ENCODE data around the gene MAML3. TPM values are rescaled to one million over a fixed set of nuclear protein-coding genes. Genes with fewer than 3 reads are reported as not detected.

MAML3 gene
- total RNA-seq, 1 donor from 2014 or later, result 8.1 TPM

GRCh38 chr4:140115140-140115539 is 38.8 kb downstream of the MAML3 start:
- H3K4me1 Mint-ChIP-seq (ENCODE audit: low read depth, unreplicated experiment), result peaks cover 21% of the 10 kb centered on the region
- no peak overlapping the region for H3K4me3 Mint-ChIP-seq (ENCODE audit: unreplicated experiment)
- TF ChIP-seq CTCF (IDR thresholded peaks at IDR 0.05; ENCODE audit: insufficient read depth, low read depth, low read length) (no peak), EZH2 (IDR thresholded peaks at IDR 0.05; ENCODE audit: insufficient read depth, low read length) (no peak)
- peaks cover 3% of the 10 kb centered on the region for H3K36me3 Mint-ChIP-seq (ENCODE audit: low read depth, unreplicated experiment)
- H3K9me3 ChIP-seq (ENCODE audit: insufficient read depth, low read depth, low read length), result no peaks in the 10 kb centered on the region
- H3K9ac ChIP-seq (ENCODE audit: low read length), result no peak overlapping the region
- H3K9me3 Mint-ChIP-seq (ENCODE audit: unreplicated experiment), result no peaks in the 10 kb centered on the region
- H3K4me3 ChIP-seq (ENCODE audit: insufficient read depth, low read depth, low read length), result no peak overlapping the region
- DNase-seq (ENCODE audit: low read depth) (no peak), FAIRE-seq (no peak)
- H4K20me1 ChIP-seq (ENCODE audit: insufficient read depth, low read length), result no peaks in the 10 kb centered on the region
- no peak overlapping the region for H3K27ac Mint-ChIP-seq (ENCODE audit: unreplicated experiment)
- H3K4me1 ChIP-seq (ENCODE audit: insufficient read depth, low read length), result peaks cover 7% of the 10 kb centered on the region
- H2AFZ ChIP-seq (ENCODE audit: low read depth, low read length), result no peak overlapping the region
- no peaks in the 10 kb centered on the region for H3K27me3 Mint-ChIP-seq (ENCODE audit: low read depth, unreplicated experiment)
- no peak overlapping the region for H3K4me2 ChIP-seq (ENCODE audit: low read length)
- no peaks in the 10 kb centered on the region for H3K79me2 ChIP-seq (ENCODE audit: insufficient read depth, low read length)
- no peaks in the 10 kb centered on the region for H3K36me3 ChIP-seq (ENCODE audit: insufficient read depth, low read length)
- no peak overlapping the region for H3K27ac ChIP-seq (ENCODE audit: low read depth, low read length)
- H3K27me3 ChIP-seq (ENCODE audit: insufficient read depth, low read length), result no peaks in the 10 kb centered on the region

- TF ChIP-seq CTCF (IDR thresholded peaks at IDR 0.05; ENCODE audit: insufficient read depth, low read depth, low read length), result no peak
- no peak for TF ChIP-seq EZH2 (IDR thresholded peaks at IDR 0.05; ENCODE audit: insufficient read depth, low read length)
- peaks cover 27% of the 10 kb centered on the region for H3K4me1 Mint-ChIP-seq (ENCODE audit: low read depth, unreplicated experiment)
- H3K36me3 ChIP-seq (ENCODE audit: insufficient read depth, low read length), result no peaks in the 10 kb centered on the region
- H2AFZ ChIP-seq (ENCODE audit: low read depth, low read length), result no peak overlapping the region
- DNase-seq (ENCODE audit: low read depth), result no peak
- no peaks in the 10 kb centered on the region for H3K27me3 ChIP-seq (ENCODE audit: insufficient read depth, low read length)
- no peak overlapping the region for H3K27ac Mint-ChIP-seq (ENCODE audit: unreplicated experiment)
- H3K4me3 ChIP-seq (ENCODE audit: insufficient read depth, low read depth, low read length), result no peak overlapping the region
- FAIRE-seq, result no peak
- no peak overlapping the region for H3K4me2 ChIP-seq (ENCODE audit: low read length)
- H3K4me1 ChIP-seq (ENCODE audit: insufficient read depth, low read length), result peaks cover 7% of the 10 kb centered on the region
- H3K9me3 Mint-ChIP-seq (ENCODE audit: unreplicated experiment), result no peaks in the 10 kb centered on the region
- no peaks in the 10 kb centered on the region for H3K27me3 Mint-ChIP-seq (ENCODE audit: low read depth, unreplicated experiment)
- H3K4me3 Mint-ChIP-seq (ENCODE audit: unreplicated experiment), result no peak overlapping the region
- H4K20me1 ChIP-seq (ENCODE audit: insufficient read depth, low read length), result no peaks in the 10 kb centered on the region
- no peaks in the 10 kb centered on the region for H3K79me2 ChIP-seq (ENCODE audit: insufficient read depth, low read length)
- no peaks in the 10 kb centered on the region for H3K9me3 ChIP-seq (ENCODE audit: insufficient read depth, low read depth, low read length)
- H3K27ac ChIP-seq (ENCODE audit: low read depth, low read length), result no peak overlapping the region
- peaks cover 3% of the 10 kb centered on the region for H3K36me3 Mint-ChIP-seq (ENCODE audit: low read depth, unreplicated experiment)
- no peak overlapping the region for H3K9ac ChIP-seq (ENCODE audit: low read length)
These were observed 40.3 kb downstream of the MAML3 start for GRCh38 chr4:140113653-140114052.

GRCh38 chr4:140112576-140112975 is 41.4 kb downstream of the MAML3 start:
- H3K4me1 Mint-ChIP-seq (ENCODE audit: low read depth, unreplicated experiment), result peaks cover 34% of the 10 kb centered on the region
- H3K4me2 ChIP-seq (ENCODE audit: low read length), result no peak overlapping the region
- no peaks in the 10 kb centered on the region for H3K9me3 ChIP-seq (ENCODE audit: insufficient read depth, low read depth, low read length)
- TF ChIP-seq CTCF (IDR thresholded peaks at IDR 0.05; ENCODE audit: insufficient read depth, low read depth, low read length) (no peak), EZH2 (IDR thresholded peaks at IDR 0.05; ENCODE audit: insufficient read depth, low read length) (no peak)
- peaks cover 2% of the 10 kb centered on the region for H3K9me3 Mint-ChIP-seq (ENCODE audit: unreplicated experiment)
- peaks cover 3% of the 10 kb centered on the region for H3K27me3 Mint-ChIP-seq (ENCODE audit: low read depth, unreplicated experiment)
- H3K9ac ChIP-seq (ENCODE audit: low read length), result no peak overlapping the region
- H3K27ac ChIP-seq (ENCODE audit: low read depth, low read length), result no peak overlapping the region
- no peaks in the 10 kb centered on the region for H4K20me1 ChIP-seq (ENCODE audit: insufficient read depth, low read length)
- no peak for FAIRE-seq
- H2AFZ ChIP-seq (ENCODE audit: low read depth, low read length), result no peak overlapping the region
- peaks cover 3% of the 10 kb centered on the region for H3K36me3 Mint-ChIP-seq (ENCODE audit: low read depth, unreplicated experiment)
- H3K4me1 ChIP-seq (ENCODE audit: insufficient read depth, low read length), result peaks cover 7% of the 10 kb centered on the region
- no peak overlapping the region for H3K4me3 Mint-ChIP-seq (ENCODE audit: unreplicated experiment)
- H3K27ac Mint-ChIP-seq (ENCODE audit: unreplicated experiment), result no peak overlapping the region
- H3K79me2 ChIP-seq (ENCODE audit: insufficient read depth, low read length), result no peaks in the 10 kb centered on the region
- no peaks in the 10 kb centered on the region for H3K27me3 ChIP-seq (ENCODE audit: insufficient read depth, low read length)
- no peaks in the 10 kb centered on the region for H3K36me3 ChIP-seq (ENCODE audit: insufficient read depth, low read length)
- H3K4me3 ChIP-seq (ENCODE audit: insufficient read depth, low read depth, low read length), result no peak overlapping the region
- DNase-seq (ENCODE audit: low read depth), result peak; percentile 28

Measured in astrocyte (in vitro differentiated cells and primary cell).